IMR-90 (cell line): ENCODE data around the gene CMC2.

ENCODE experiments used
- CEBPB ChIP-seq: IDR thresholded peaks from 2 replicates; pipeline ENCODE4 v1.6.1; 2012; ENCODE audit warnings: low read depth, low read length, improper control_type of control experiment
- CTCF ChIP-seq: conservative IDR thresholded peaks from 2 replicates; pipeline ENCODE4 v1.5.1; 2012; ENCODE audit warnings: mild to moderate bottlenecking, low read depth, low read length, improper control_type of control experiment
- MXI1 ChIP-seq: IDR thresholded peaks from 2 replicates; pipeline ENCODE4 v1.6.1; 2012; ENCODE audit warnings: low read depth, mild to moderate bottlenecking, low read length, moderate library complexity, borderline replicate concordance
- POLR2A ChIP-seq: IDR thresholded peaks from 2 replicates; pipeline ENCODE4 v1.6.1; 2012; ENCODE audit warnings: mild to moderate bottlenecking, low read depth, low read length
- USF2 ChIP-seq: fragments of 150-350 bp; IDR thresholded peaks from 2 replicates; pipeline ENCODE4 v1.6.1; 2017; ENCODE audit warnings: mild to moderate bottlenecking, antibody characterized with exemption, low read length, low read depth

GRCh38 chr16:80962879-80963278, 43.8 kb downstream of the CMC2 start:
- TF ChIP-seq MXI1 = no peak
- no peak for TF ChIP-seq CTCF
- no peak for TF ChIP-seq USF2
- no peak for TF ChIP-seq CEBPB
- no peak for TF ChIP-seq POLR2A
